ENCODE results near the gene DIP2C. TPM values are rescaled to one million over a fixed set of nuclear protein-coding genes. Genes with fewer than 3 reads are reported as not detected.
"Not testable (repeated sequence)": the region's sequence is repeated elsewhere in the genome, so short reads cannot be mapped to it uniquely, and the experiment has no call there.

Gene DIP2C
- total RNA-seq, 2 experiments from 2014 or later, result 0.22 to 0.54 TPM

DNA sequence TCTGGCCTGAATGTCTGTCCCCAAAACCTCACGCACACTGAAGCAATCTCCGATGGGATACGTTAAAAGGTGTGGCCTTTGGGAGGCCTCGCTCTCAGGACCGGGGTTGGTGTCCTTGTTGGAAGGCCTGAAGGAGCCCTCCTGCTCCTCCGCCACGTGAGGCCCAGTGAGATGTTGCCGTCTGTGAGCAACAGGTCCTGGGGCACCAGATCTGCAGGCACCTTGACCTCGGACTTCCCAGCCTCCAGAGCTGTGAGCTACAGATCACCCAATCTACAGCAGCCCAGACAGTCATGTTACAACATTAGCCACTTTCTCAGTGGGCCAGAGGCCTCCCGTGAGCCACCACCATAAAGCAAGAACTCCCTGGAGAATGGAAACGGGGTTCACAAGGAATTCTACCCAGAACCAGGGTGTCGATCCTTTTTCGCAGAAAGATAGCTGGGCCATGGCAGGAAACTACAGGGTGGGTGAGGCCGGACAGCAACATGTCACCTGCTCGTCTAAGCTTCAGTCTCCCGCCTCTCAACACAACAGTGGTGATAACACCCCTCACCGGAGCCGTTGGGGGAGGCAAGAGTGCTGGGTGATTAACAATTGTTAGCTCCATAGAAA, 87.0 kb downstream of the DIP2C start:
- Mint-ChIP-seq H3K36me3 (no peaks in the 10 kb centered on the region), H3K4me3 (no peak overlapping the region), H3K27me3 (peaks cover 9% of the 10 kb centered on the region), H3K27ac (no peak overlapping the region), H3K9me3 (no peaks in the 10 kb centered on the region), H3K4me1 (no peaks in the 10 kb centered on the region)
- DNase-seq, result no peak

DNA sequence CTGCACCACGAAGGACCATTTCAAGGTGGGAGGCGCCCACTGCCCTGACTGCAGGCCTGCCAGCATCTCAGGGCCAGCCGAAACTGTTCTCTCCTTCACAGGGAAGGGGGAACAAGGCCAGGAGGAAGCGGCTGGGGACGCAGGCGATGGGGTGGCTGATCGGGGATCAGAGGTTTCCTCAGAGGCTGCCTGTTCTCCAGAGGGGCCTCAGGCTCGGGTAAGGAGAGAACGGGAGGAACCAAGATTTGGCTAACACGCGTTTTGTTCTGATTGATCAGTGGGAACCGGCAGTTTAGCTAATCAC, 87.9 kb downstream of the DIP2C start:
- H3K4me1 Mint-ChIP-seq, result no peaks in the 10 kb centered on the region
- no peak for DNase-seq
- no peak overlapping the region for H3K4me3 Mint-ChIP-seq
- no peak overlapping the region for H3K27ac Mint-ChIP-seq
- peaks cover 9% of the 10 kb centered on the region for H3K27me3 Mint-ChIP-seq
- H3K9me3 Mint-ChIP-seq, result no peaks in the 10 kb centered on the region
- no peaks in the 10 kb centered on the region for H3K36me3 Mint-ChIP-seq

DNA sequence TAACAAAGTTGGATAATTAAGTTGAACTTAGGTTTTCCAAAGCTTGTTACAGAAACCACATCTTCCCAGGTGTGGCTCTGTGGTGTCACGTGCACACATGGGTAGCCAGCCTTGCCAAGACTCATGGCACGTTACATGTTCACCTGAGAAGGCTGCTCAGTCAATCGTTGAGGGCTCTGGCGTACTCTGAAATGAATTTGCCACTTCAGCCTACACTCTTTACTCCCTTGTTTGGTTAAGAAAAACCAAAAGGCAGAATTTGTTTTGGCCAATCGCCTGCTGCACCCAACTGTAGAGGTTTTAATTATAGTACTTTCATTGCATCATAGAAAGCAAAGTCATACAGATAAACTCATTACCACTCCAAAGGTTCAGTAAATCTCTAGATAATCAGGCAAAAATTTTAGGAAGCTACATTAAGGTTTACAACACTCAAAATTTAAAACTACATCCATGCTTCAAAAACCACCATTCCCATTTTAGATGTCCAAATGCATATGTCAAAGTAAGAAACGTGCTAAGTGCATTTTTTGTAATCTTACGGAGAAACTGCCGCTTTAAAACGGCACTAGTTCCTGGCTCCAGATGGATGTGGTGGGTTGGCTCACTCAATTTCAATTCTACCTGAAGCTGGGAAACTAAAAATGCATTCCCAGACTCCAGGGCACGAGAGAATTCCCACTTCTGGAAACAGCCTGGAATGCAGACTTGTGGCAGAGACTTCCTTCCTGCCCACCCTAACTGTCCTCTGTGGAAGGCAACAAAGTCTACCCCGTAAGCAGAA, 88.4 kb downstream of the DIP2C start:
- Mint-ChIP-seq H3K27me3 (peaks cover 9% of the 10 kb centered on the region), H3K27ac (no peak overlapping the region), H3K9me3 (no peaks in the 10 kb centered on the region), H3K4me3 (no peak overlapping the region), H3K4me1 (no peaks in the 10 kb centered on the region), H3K36me3 (no peaks in the 10 kb centered on the region)
- DNase-seq, result no peak

DNA sequence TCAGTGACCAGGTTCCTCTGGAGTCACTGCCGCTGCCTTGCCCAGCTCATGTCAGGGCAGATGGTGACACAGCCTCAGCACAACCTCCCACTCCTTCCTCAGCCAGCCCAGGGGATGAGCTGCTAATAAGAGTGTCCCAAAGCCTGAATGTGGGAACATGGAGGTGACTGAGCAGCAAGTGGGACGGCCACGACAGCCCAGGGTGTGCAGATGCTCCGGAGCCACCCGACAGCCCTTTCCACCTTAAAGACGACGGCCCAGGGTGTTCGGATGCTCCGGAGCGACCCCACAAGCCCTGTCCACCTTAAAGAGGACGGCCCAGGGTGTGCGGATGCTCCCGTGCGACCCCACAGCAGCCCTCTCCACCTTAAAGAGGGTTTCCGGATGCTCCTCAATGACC, 89.2 kb downstream of the DIP2C start:
- no peaks in the 10 kb centered on the region for H3K36me3 Mint-ChIP-seq
- no peak for DNase-seq
- H3K27ac Mint-ChIP-seq, result no peak overlapping the region
- no peak overlapping the region for H3K4me3 Mint-ChIP-seq
- no peaks in the 10 kb centered on the region for H3K9me3 Mint-ChIP-seq
- peaks cover 9% of the 10 kb centered on the region for H3K27me3 Mint-ChIP-seq
- no peaks in the 10 kb centered on the region for H3K4me1 Mint-ChIP-seq

DNA sequence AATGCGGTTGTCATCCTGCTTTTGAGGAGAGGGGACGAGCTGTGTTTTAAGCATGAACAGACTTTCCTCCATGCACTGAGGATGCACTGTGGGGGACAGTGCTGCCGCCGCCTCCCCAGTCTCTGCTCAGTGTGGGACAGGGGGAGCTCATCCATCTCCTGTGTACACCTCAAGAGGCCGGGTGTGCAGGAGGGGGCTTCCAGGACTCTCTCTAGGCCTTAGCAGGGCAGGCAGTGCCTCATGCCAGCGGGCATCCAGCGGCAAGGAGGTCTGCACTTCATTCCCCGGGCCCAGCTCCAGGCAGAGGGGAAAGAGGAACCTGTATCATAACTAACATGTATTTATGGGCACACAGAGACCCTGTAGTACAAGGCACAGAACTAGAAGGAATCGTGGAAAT, 89.7 kb downstream of the DIP2C start:
- Mint-ChIP-seq H3K4me1 (no peaks in the 10 kb centered on the region), H3K4me3 (no peak overlapping the region), H3K36me3 (no peaks in the 10 kb centered on the region), H3K27ac (no peak overlapping the region), H3K9me3 (no peaks in the 10 kb centered on the region), H3K27me3 (peaks cover 9% of the 10 kb centered on the region)
- DNase-seq, result no peak

DNA sequence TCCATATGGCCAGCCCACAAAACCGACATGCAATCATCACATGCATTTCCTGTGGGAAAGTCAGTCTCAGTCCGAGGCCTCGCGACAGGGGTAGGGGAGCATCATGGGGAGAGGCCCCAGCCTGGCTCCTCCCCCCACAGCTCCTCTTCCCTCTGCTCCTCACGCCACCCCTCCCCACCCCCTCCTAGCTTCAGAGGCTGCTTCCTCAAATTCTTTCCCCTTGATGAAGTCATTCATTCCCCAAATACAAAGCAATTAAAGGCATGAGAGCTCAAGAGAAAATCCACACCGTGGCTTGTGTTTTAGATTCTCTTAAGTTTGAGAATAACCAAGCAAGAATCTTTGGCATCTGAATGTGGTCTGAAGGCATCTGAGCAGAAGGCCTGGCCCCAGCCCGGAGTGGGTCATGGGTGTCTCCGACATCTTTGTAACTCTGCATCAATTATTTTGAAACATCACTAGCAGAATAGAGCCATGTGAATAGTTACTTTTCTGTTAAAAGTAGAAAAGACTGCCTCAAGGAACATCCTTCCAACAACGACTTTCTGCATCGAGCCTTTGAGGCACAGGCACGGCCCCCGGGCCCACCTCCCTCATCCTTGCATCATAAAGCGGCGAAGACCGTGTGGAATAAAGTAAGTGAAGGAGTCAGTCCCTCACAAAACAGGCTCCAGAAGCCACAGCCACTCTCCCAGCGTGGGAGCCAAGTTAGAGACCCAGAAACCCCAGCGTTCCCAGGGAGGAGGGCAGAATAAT, 90.9 kb downstream of the DIP2C start:
- Mint-ChIP-seq H3K27ac (no peak overlapping the region), H3K4me3 (no peak overlapping the region), H3K27me3 (peaks cover 5% of the 10 kb centered on the region), H3K4me1 (no peaks in the 10 kb centered on the region), H3K36me3 (no peaks in the 10 kb centered on the region), H3K9me3 (no peaks in the 10 kb centered on the region)
- no peak for DNase-seq

DNA sequence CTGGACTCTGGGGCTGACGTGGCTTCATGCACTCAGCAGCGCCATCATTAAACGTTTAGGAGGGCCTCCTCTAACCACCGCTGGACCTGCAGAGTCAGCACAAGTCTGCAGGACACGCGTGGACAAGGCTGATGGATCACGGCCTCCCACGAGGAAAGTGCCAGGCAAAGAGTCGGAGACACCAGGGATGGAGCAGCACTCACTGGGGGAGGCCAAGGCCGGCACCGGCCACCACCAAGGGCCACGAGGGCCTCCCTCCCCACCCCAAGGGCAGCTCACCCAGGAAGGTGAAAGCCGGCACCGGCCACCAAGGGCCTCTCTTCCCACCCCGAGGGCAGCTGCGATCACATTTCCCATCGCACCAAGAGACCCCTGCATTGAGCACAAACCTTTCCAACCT, 91.5 kb downstream of the DIP2C start:
- no peak for DNase-seq
- Mint-ChIP-seq H3K36me3 (no peaks in the 10 kb centered on the region), H3K9me3 (no peaks in the 10 kb centered on the region), H3K4me1 (no peaks in the 10 kb centered on the region), H3K27me3 (peaks cover 5% of the 10 kb centered on the region), H3K27ac (no peak overlapping the region), H3K4me3 (no peak overlapping the region)

DNA sequence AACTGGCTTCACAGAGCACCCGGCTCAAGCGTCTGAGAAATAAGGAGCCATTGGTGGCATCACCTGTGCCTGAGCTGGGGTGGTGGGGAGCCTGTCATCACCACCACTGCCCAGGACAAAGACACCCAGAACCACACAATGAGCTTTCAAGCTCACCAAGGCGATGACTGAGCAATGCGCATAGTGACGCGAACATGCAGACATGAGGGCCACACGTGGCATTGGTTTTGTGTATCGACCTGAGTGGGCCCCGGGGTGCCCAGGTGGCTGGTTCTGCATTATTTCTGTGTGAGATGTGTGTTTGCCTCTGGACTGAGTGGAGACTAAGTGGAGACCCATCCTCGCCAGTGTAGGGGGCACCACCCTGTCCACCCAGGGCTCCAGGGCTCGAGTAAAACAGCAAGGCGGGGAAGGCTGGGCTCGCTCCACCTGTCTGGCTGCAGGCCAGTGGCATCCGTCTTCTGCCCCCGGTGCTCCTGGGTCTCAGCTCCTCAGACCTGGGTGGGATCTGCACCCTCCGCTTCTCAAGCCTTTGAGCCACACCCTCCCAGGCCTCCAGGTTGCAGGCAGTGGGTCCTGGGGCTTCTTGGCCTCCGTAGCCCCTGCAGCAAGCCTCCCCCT, 92.6 kb downstream of the DIP2C start:
- Mint-ChIP-seq H3K27ac (no peak overlapping the region), H3K36me3 (no peaks in the 10 kb centered on the region)

DNA sequence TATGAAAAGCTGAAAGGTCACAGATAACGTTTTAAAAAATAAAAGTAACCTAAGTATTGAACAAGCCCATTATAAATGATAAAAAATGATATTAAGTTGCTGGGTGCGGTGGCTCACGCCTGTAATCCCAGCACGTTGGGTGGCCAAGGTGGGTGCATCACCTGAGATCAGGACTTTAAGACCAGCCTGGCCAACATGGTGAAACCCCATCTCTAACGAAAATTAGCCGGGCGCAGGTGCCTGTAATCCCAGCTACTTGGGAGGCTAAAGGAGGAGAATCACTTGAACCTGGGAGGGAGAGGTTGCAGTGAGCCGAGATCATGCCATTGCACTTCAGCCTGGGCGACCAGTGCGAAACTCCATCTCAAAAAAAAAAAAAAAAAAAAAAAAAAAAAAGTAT, 93.3 kb downstream of the DIP2C start:
- H3K27me3 Mint-ChIP-seq, H3K4me1 Mint-ChIP-seq, H3K4me3 Mint-ChIP-seq, H3K27ac Mint-ChIP-seq, H3K9me3 Mint-ChIP-seq, DNase-seq, H3K36me3 Mint-ChIP-seq: not testable (repeated sequence)

More for the DNA sequence above, 92.6 kb downstream of the DIP2C start:
- H3K4me3 Mint-ChIP-seq, result no peak overlapping the region
- H3K27me3 Mint-ChIP-seq, result no peaks in the 10 kb centered on the region
- no peaks in the 10 kb centered on the region for H3K9me3 Mint-ChIP-seq
- DNase-seq, result no peak
- no peaks in the 10 kb centered on the region for H3K4me1 Mint-ChIP-seq

DNA sequence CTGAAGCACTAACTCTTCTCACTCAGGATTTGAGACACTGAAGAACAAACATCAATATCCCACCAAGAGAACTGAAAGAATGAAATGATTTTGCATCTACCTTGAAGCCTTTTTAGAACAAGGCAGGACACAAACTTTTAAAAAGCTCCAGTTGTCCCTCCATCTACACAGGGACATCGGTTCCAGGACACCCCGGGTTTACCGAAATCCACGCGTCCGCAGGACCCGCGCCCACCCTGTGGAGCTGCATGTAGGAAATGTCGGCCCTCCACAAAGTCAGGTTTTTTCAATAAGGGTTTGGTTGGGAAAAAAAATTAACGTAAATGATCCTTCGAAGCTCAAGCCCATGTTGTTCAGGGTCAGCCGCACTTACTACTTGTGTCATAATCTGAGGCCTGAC, 94.0 kb downstream of the DIP2C start:
- no peak for DNase-seq
- Mint-ChIP-seq H3K36me3 (no peaks in the 10 kb centered on the region), H3K4me1 (no peaks in the 10 kb centered on the region), H3K27ac (no peak overlapping the region), H3K9me3 (no peaks in the 10 kb centered on the region), H3K4me3 (no peak overlapping the region), H3K27me3 (no peaks in the 10 kb centered on the region)

DNA sequence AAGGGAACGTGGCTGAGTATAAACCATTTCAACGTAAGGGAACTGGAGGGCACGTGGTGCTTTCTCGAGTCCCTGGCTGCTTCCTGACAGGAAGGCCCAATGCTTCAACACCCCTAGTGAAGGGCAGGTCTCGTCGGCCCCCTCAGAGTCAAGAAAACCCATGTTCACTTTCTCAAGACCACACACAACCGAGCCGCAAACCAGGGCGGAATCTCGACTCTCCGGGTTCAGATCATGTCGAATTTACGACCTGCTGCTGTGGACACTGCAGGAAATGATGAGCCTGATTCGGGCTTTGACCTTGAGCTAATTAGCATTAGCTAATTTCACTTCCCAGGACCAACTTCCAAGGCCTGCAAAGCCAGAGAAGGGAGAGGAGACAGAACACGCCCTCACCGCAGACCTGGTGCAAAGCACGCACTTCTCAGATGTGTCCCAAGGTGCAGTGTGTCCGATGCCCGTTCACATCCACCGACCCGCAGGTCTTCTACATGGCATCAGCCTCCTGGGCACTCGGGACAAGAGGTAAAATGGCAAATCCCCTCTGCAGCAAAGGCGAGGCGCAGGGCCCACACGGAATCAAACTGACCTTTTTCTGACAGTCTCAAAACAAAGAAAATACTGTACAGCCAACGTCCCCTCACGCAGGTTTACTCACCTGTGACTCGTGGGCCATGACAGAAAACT, 94.7 kb downstream of the DIP2C start:
- Mint-ChIP-seq H3K36me3 (no peaks in the 10 kb centered on the region), H3K4me1 (no peaks in the 10 kb centered on the region), H3K9me3 (no peaks in the 10 kb centered on the region), H3K27ac (no peak overlapping the region), H3K4me3 (no peak overlapping the region), H3K27me3 (no peaks in the 10 kb centered on the region)
- no peak for DNase-seq

DNA sequence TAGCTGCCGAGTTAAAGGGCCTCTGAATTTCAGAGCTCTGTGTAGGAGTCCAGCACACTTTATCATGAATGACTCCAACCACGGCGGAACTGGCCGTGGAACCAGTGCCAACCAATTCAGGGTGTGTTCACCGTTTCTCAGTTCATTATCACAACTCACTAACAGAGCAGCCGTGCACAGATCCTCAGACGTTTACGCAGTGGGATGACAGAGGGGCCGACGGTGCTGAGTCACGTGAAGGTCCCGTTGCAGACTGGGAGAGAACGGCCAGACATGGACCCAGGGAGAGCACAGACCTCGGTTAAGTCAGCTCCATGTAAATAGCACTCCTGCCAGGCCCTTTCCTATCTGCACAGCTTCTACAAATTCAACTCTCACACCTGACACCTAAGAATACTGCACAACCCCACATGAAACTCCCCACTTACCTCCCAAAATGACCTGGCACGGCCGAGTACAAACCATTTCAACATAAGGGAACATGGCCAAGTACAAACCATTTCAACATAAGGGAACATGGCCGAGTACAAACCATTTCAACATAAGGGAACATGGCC, 95.5 kb downstream of the DIP2C start:
- H3K4me1 Mint-ChIP-seq, result no peaks in the 10 kb centered on the region
- no peak overlapping the region for H3K4me3 Mint-ChIP-seq
- H3K36me3 Mint-ChIP-seq, result no peaks in the 10 kb centered on the region
- no peaks in the 10 kb centered on the region for H3K27me3 Mint-ChIP-seq
- DNase-seq, result no peak
- no peaks in the 10 kb centered on the region for H3K9me3 Mint-ChIP-seq
- H3K27ac Mint-ChIP-seq, result no peak overlapping the region

DNA sequence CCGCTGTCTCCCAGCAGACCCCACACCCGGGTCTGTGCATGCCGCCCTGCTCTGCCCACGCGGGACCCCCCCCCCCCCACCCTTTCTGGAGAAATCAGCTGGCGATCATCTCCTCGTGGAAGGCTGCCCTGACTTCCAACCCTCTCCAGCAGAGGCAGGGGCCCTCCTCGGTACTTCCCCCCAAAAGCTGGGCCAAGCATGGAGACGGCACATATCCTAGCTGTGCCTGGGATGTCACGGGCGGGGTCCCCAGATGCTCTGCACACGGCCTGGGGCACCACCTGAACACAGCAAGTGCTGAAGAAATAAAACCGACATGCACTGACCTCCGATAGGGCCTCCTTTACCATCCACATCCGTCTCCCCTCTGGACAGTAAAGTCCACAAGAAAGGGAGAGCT, 96.0 kb downstream of the DIP2C start:
- H3K9me3 Mint-ChIP-seq, result no peaks in the 10 kb centered on the region
- H3K27ac Mint-ChIP-seq, result no peak overlapping the region
- no peaks in the 10 kb centered on the region for H3K27me3 Mint-ChIP-seq
- no peak overlapping the region for H3K4me3 Mint-ChIP-seq
- no peak for DNase-seq
- no peaks in the 10 kb centered on the region for H3K36me3 Mint-ChIP-seq
- H3K4me1 Mint-ChIP-seq, result no peaks in the 10 kb centered on the region

DNA sequence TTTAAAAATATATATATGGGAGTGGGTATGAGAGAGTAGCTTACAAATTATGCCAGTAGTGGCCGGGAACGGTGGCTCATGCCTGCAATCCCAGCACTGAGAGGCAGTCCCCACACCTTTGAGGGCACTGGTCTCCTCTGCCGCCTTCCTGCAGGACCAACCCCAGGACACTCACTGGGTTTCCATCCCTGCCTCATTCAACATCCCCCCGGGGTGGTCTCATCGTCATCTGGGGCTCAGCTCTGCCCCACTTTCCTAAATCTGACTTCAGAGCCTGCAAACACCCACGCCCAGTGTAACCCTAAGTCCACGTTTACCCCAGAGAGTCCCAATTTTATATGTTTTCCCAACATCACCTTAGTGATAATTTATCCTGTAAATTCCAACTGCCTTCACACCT, 96.5 kb downstream of the DIP2C start:
- H3K4me3 Mint-ChIP-seq, result no peak overlapping the region

DNA sequence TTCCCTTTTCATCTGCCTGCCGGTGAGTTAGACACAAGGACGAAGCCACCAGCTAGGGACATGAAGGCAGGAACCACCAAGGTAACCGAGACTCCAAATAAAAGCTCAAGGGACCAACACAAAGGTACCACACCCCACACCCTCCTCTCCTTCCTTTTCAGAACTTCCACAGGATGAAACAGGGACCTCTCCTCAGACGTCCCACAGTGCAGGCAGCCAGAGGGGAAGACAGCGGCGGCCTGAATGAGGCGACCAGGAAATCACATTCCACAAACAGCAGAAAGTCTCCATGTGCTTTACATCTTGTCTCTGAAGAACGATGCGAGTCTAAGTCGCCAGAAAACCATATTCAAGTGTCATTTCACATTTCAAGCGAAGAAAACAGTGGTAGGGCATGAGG, 97.8 kb downstream of the DIP2C start:
- Mint-ChIP-seq H3K4me1 (no peaks in the 10 kb centered on the region), H3K27me3 (no peaks in the 10 kb centered on the region), H3K9me3 (no peaks in the 10 kb centered on the region), H3K27ac (no peak overlapping the region), H3K4me3 (no peak overlapping the region), H3K36me3 (no peaks in the 10 kb centered on the region)
- DNase-seq, result no peak

More for the DNA sequence above, 96.5 kb downstream of the DIP2C start:
- H3K27ac Mint-ChIP-seq, result no peak overlapping the region
- DNase-seq, result no peak
- no peaks in the 10 kb centered on the region for H3K27me3 Mint-ChIP-seq
- H3K4me1 Mint-ChIP-seq, result no peaks in the 10 kb centered on the region
- no peaks in the 10 kb centered on the region for H3K9me3 Mint-ChIP-seq
- no peaks in the 10 kb centered on the region for H3K36me3 Mint-ChIP-seq
